Lower lobe of right lung (tissue), 2 donors: Measurements from ENCODE around the gene TBC1D12. TPM values are rescaled to one million over a fixed set of nuclear protein-coding genes. Genes with fewer than 3 reads are reported as not detected.
A peak's percentile ranks its signal among the peaks of the same experiment; 100 is the strongest.

Experiments
- ATAC-seq, 2 donors: fragments of 200-7000 bp; cut with Tn5 transposase; one replicate each; pipeline ENCODE4 v1.9.1; 2020 to 2022; ENCODE audit warnings: mild to moderate bottlenecking in 2 of 2, moderate library complexity in 2 of 2
- DNase-seq: peaks from one replicate; pipeline ENCODE4 v3.0.0-alpha.2; 2020
- H3K27ac ChIP-seq: fragments of 200-600 bp; one replicate; pipeline ENCODE4 v1.8.0; 2022
- H3K27me3 ChIP-seq: fragments of 200-600 bp; one replicate; pipeline ENCODE4 v1.8.0; 2022; ENCODE audit warnings: low read depth
- H3K36me3 ChIP-seq: fragments of 200-600 bp; one replicate; pipeline ENCODE4 v1.8.0; 2022; ENCODE audit warnings: mild to moderate bottlenecking
- H3K4me1 ChIP-seq: fragments of 200-600 bp; one replicate; pipeline ENCODE4 v1.8.0; 2022
- H3K4me3 ChIP-seq: fragments of 200-600 bp; one replicate; pipeline ENCODE4 v1.8.0; 2022; ENCODE audit warnings: mild to moderate bottlenecking
- H3K9me3 ChIP-seq: fragments of 200-600 bp; one replicate; pipeline ENCODE4 v1.8.0; 2022
- CTCF ChIP-seq: fragments of 200-600 bp; IDR thresholded peaks from one replicate; pipeline ENCODE4 v1.8.0; 2022; ENCODE audit warnings: antibody characterized with exemption, mild to moderate bottlenecking
- intact Hi-C: fragments of 100-400 bp; cut with DNase I; formaldehyde crosslinking; loops from one replicate; pipeline ENCODE4 v1.11.0; 2022
- total RNA-seq: library from RNA; stranded (reverse); fragmentation: NEBNext Ultra II Directional; extraction: Animal tissue kit (Norgen Biotek cat#: 25700); gene quantifications from one replicate; pipeline ENCODE4 v1.2.1, GENCODE V29; 2021
- donor health status: DM: no; HTN: yes; CAD: no; lungs with severe emphysema.

Gene TBC1D12
- total RNA-seq, 1 donor from 2014 or later: 12.5 TPM

GRCh38 chr10:94361171-94361794, 41.1 kb upstream of the TBC1D12 start:
- peaks cover 17% of the 10 kb centered on the region for H3K4me1 ChIP-seq
- ATAC-seq (peak in 1 of 2 donors; percentile 32), DNase-seq (no peak)
- intact Hi-C loops: no loop called here
- peaks cover 15% of the 10 kb centered on the region for H3K36me3 ChIP-seq
- H3K9me3 ChIP-seq: no peaks in the 10 kb centered on the region
- TF ChIP-seq CTCF: no peak
- no peaks in the 10 kb centered on the region for H3K27me3 ChIP-seq
- no peak overlapping the region for H3K4me3 ChIP-seq
- H3K27ac ChIP-seq: no peak overlapping the region

- Histone ChIP-seq H3K27me3 (no peaks in the 10 kb centered on the region), H3K9me3 (no peaks in the 10 kb centered on the region), H3K4me3 (peak within 1 kb of the TSS; percentile 69), H3K4me1 (peaks cover 17% of the 10 kb centered on the region), H3K27ac (peak within 1 kb of the TSS; percentile 72), H3K36me3 (peaks cover 1% of the 10 kb centered on the region)
- TF ChIP-seq CTCF: peak; percentile 94
- DNase-seq (peak; percentile 97), ATAC-seq (peak; percentile 99 to 100)
- intact Hi-C loops: no loop called here
Measured at GRCh38 chr10:94362360-94363250, 39.7 kb upstream of the TBC1D12 start, which contains the start of gene NOC3L. Gene NOC3L, minus strand, starts transcription at chr10:94362939. Its CDS starts 101 bp downstream, at chr10:94362838.

- DNase-seq (no peak), ATAC-seq (peak in 1 of 2 donors; percentile 25)
- Histone ChIP-seq H3K4me1 (peaks cover 17% of the 10 kb centered on the region), H3K27ac (peak overlapping the region; percentile 72), H3K9me3 (no peaks in the 10 kb centered on the region), H3K36me3 (no peaks in the 10 kb centered on the region), H3K4me3 (peak overlapping the region; percentile 69), H3K27me3 (no peaks in the 10 kb centered on the region)
- intact Hi-C loops: no loop called here
- TF ChIP-seq CTCF: peak; percentile 23
Measured at GRCh38 chr10:94363251-94363565, 39.1 kb upstream of the TBC1D12 start.

- Histone ChIP-seq H3K27me3 (no peaks in the 10 kb centered on the region), H3K4me1 (peaks cover 17% of the 10 kb centered on the region), H3K9me3 (no peaks in the 10 kb centered on the region), H3K36me3 (no peaks in the 10 kb centered on the region), H3K4me3 (no peak overlapping the region), H3K27ac (no peak overlapping the region)
- DNase-seq (no peak), ATAC-seq (no peak)
- intact Hi-C loops: no loop called here
- TF ChIP-seq CTCF: no peak
Measured at GRCh38 chr10:94364482-94364881, 37.9 kb upstream of the TBC1D12 start.

- Histone ChIP-seq H3K4me3 (no peak overlapping the region), H3K27ac (no peak overlapping the region), H3K36me3 (no peaks in the 10 kb centered on the region), H3K4me1 (peaks cover 13% of the 10 kb centered on the region), H3K27me3 (peaks cover under 1% of the 10 kb centered on the region), H3K9me3 (no peaks in the 10 kb centered on the region)
- DNase-seq (no peak), ATAC-seq (no peak)
- intact Hi-C loops: no loop called here
- TF ChIP-seq CTCF: no peak
Measured at GRCh38 chr10:94366382-94366781, 36.0 kb upstream of the TBC1D12 start.
